Parathyroid adenoma (tissue), 2 donors: ENCODE data around the gene CFAP45.

Experiments
- H2AFZ ChIP-seq: fragments of 300-600 bp; sonication (generic); one replicate; pipeline ENCODE4 v1.7.0; 2017; ENCODE audit warnings: antibody characterized with exemption, mild to moderate bottlenecking
- H3K27ac ChIP-seq: fragments of 300-600 bp; sonication (generic); one replicate; pipeline ENCODE4 v1.7.0; 2017
- H3K27me3 ChIP-seq: fragments of 300-600 bp; sonication (generic); one replicate; pipeline ENCODE4 v1.7.0; 2017; ENCODE audit warnings: low read length; ENCODE audit not compliant: control insufficient read depth, insufficient read depth
- H3K36me3 ChIP-seq: fragments of 300-600 bp; sonication (generic); one replicate; pipeline ENCODE4 v1.7.0; 2017; ENCODE audit warnings: low read length; ENCODE audit not compliant: control insufficient read depth, insufficient read depth
- H3K4me1 ChIP-seq: fragments of 300-600 bp; sonication (generic); one replicate; pipeline ENCODE4 v1.7.0; 2017; ENCODE audit warnings: control low read depth
- H3K4me2 ChIP-seq: fragments of 300-600 bp; sonication (generic); one replicate; pipeline ENCODE4 v1.7.0; 2017; ENCODE audit warnings: low read length
- H3K4me3 ChIP-seq: fragments of 300-600 bp; sonication (generic); one replicate; pipeline ENCODE4 v1.7.0; 2017; ENCODE audit warnings: low read depth, low read length
- H3K79me2 ChIP-seq: fragments of 300-600 bp; sonication (generic); one replicate; pipeline ENCODE4 v1.7.0; 2017; ENCODE audit warnings: control low read depth
- H3K9ac ChIP-seq: fragments of 300-600 bp; sonication (generic); one replicate; pipeline ENCODE4 v1.7.0; 2017; ENCODE audit warnings: mild to moderate bottlenecking
- H3K9me3 ChIP-seq: fragments of 300-600 bp; sonication (generic); one replicate; pipeline ENCODE4 v1.7.0; 2017; ENCODE audit warnings: low read length; ENCODE audit not compliant: control insufficient read depth
- TF ChIP-seq, protein P1 (sequence below): fragments of 300-600 bp; sonication (generic); IDR thresholded peaks from one replicate; pipeline ENCODE4 v1.7.0; 2017; ENCODE audit warnings: antibody characterized with exemption, mild to moderate bottlenecking
- donor health status: primary hyperparathyroidism.

CFAP45 gene

DNA sequence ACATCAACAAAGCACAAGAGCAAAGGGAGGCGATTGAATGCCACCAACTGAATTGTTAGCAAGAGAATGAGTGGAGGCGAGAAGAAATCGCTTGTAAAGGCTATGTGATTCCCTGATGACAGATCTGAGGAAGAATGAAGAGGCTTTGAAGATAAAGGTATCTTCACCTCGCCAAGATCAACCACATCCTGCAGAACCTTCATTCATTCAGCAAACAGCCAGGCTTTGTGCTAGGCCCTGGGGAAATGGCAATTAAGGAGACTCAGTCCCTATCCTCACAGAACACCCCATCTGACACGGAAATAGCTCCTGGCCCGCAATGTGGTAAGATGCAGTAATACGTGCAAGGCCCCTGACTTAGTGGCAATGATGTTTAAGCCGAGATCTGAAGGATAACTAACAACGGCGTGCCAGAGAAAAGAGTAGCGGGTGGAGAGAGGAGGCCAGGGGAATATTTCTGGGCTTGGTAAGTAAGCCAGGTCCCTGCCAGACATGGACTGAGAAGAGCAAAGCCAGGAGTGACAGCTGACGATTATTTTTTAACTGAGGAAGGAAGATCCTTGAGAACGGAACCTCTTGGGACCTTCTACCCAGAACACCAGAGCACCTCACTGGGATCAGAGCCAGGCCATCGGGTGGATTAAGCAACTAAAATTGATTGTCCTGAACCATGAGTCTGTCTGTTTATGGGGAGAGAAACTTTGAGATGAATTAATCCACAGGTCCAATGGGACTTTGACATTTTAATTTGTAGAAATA is 32.9 kb downstream of the CFAP45 start:
- no peaks in the 10 kb centered on the region for H3K36me3 ChIP-seq
- H3K79me2 ChIP-seq: no peaks in the 10 kb centered on the region
- H3K27ac ChIP-seq: peak overlapping the region; percentile 24
- no peaks in the 10 kb centered on the region for H3K27me3 ChIP-seq
- H3K4me3 ChIP-seq: no peak overlapping the region
- no peak overlapping the region for H3K9ac ChIP-seq
- TF ChIP-seq, protein P1, sequence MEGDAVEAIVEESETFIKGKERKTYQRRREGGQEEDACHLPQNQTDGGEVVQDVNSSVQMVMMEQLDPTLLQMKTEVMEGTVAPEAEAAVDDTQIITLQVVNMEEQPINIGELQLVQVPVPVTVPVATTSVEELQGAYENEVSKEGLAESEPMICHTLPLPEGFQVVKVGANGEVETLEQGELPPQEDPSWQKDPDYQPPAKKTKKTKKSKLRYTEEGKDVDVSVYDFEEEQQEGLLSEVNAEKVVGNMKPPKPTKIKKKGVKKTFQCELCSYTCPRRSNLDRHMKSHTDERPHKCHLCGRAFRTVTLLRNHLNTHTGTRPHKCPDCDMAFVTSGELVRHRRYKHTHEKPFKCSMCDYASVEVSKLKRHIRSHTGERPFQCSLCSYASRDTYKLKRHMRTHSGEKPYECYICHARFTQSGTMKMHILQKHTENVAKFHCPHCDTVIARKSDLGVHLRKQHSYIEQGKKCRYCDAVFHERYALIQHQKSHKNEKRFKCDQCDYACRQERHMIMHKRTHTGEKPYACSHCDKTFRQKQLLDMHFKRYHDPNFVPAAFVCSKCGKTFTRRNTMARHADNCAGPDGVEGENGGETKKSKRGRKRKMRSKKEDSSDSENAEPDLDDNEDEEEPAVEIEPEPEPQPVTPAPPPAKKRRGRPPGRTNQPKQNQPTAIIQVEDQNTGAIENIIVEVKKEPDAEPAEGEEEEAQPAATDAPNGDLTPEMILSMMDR: no peak
- peak overlapping the region; percentile 9 for H3K4me2 ChIP-seq
- H2AFZ ChIP-seq: no peak overlapping the region
- H3K9me3 ChIP-seq: no peaks in the 10 kb centered on the region
- H3K4me1 ChIP-seq: peaks cover 18% of the 10 kb centered on the region

DNA sequence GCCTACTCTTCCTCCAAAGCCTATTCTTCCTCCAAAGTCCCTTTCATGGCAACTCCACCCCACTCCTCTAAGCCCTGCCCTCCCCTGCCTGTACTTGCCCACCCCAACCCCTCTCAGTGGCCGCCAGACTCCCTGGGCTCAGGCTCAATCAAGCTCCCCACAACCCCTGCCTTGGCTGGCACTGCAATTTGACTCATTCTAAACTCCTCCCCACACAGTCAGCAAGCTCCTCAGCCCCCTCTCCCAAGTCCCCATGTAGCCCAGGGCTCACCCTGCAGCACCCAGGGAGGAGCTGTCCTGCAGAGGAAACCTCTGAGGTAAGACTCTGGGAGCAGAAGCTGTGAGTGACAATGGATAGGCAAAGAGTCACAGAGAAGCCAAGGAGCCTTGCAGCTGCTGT is 33.9 kb downstream of the CFAP45 start:
- no peaks in the 10 kb centered on the region for H3K79me2 ChIP-seq
- no peak overlapping the region for H2AFZ ChIP-seq
- H3K27me3 ChIP-seq: no peaks in the 10 kb centered on the region
- no peaks in the 10 kb centered on the region for H3K36me3 ChIP-seq
- H3K9me3 ChIP-seq: no peaks in the 10 kb centered on the region
- TF ChIP-seq, protein P1: no peak
- no peak overlapping the region for H3K4me2 ChIP-seq
- H3K27ac ChIP-seq: no peak overlapping the region
- H3K4me1 ChIP-seq: peaks cover 18% of the 10 kb centered on the region
- H3K9ac ChIP-seq: no peak overlapping the region
- H3K4me3 ChIP-seq: no peak overlapping the region

DNA sequence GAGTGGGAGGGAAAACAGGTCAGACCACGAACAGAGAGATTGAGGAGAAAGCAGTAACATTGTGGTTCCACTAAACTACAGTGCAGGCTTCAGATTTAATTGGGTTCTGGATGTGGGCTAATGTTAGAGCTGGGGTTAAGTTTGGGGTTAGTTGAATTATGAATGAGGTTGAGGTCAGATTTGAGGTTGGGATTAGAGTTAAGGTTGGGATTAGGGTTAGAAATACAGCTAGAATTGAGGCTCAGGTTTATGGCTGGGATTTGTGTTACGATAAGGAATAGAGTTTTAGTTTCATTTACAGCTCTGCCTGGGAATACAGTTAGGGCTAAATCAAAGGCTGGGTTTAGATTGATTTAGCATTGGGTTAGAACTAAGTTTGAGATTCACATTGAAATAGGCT is 35.7 kb downstream of the CFAP45 start:
- TF ChIP-seq, protein P1: no peak

DNA sequence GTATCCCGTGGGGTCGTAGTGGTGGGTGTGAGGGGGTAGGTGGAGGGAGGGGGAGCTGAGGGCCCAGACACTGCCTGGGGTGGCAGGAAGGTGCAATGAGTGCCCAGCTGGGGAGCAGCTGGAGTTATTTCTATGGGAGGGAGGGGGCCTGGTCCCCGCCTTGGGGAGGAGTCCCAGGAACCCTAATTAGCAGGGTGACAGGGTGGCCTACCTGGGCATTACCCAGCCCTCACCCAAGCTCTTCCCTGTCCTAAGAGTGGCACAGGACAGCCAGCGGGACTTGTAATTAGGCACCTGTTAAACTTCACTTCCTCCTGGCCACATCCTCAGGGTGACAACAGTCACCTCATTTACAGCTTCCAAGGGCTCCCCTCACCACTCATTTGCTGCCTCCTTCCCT is 37.4 kb downstream of the CFAP45 start, which contains the start of gene VSIG8:
Gene VSIG8 (minus strand): TSS at position 101 of the 400 bp plus-strand sequence. CDS start 136 bp downstream, outside the sequence.
- Histone ChIP-seq H3K9ac (no peak within 1 kb of the TSS), H3K4me3 (no peak within 1 kb of the TSS), H3K79me2 (no peaks in the 10 kb centered on the region), H3K9me3 (no peaks in the 10 kb centered on the region), H3K27me3 (no peaks in the 10 kb centered on the region), H3K36me3 (no peaks in the 10 kb centered on the region), H3K4me1 (peaks cover under 1% of the 10 kb centered on the region), H3K27ac (no peak within 1 kb of the TSS), H3K4me2 (no peak within 1 kb of the TSS), H2AFZ (no peak within 1 kb of the TSS)
- TF ChIP-seq, protein P1: no peak

More for the DNA sequence above, 35.7 kb downstream of the CFAP45 start:
- H3K36me3 ChIP-seq: no peaks in the 10 kb centered on the region
- H3K27ac ChIP-seq: no peak overlapping the region
- no peak overlapping the region for H3K9ac ChIP-seq
- no peaks in the 10 kb centered on the region for H3K9me3 ChIP-seq
- no peak overlapping the region for H2AFZ ChIP-seq
- no peaks in the 10 kb centered on the region for H3K79me2 ChIP-seq
- H3K27me3 ChIP-seq: no peaks in the 10 kb centered on the region
- peaks cover 16% of the 10 kb centered on the region for H3K4me1 ChIP-seq
- H3K4me2 ChIP-seq: no peak overlapping the region
- no peak overlapping the region for H3K4me3 ChIP-seq

DNA sequence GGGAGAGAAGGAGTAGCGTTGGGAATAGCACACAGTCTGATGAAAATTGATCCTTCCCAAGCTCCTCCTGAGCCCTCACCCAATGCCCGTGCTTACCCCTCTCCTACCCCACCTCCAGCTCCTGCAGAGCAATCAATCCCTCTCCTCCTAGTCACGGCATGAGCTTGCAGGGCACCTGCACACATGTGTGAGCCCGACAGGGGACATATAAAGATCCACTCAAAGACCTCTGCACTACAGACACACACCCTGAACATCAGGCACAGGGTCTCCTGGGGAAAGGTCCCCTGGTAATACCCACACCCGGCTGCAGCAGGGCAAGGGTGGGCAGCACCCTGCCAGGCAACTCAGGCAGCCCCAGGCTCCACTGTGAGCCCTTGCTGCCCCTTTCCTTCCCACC is 37.9 kb downstream of the CFAP45 start:
- no peaks in the 10 kb centered on the region for H3K79me2 ChIP-seq
- H3K9ac ChIP-seq: no peak overlapping the region
- no peaks in the 10 kb centered on the region for H3K27me3 ChIP-seq
- H3K4me1 ChIP-seq: no peaks in the 10 kb centered on the region
- H3K4me2 ChIP-seq: no peak overlapping the region
- H2AFZ ChIP-seq: no peak overlapping the region
- no peaks in the 10 kb centered on the region for H3K36me3 ChIP-seq
- H3K9me3 ChIP-seq: no peaks in the 10 kb centered on the region
- no peak overlapping the region for H3K4me3 ChIP-seq
- TF ChIP-seq, protein P1: no peak
- H3K27ac ChIP-seq: no peak overlapping the region
